HUES48 (cell line): Measurements from ENCODE around the gene SEC16A.

Experiments
- H3K27ac ChIP-seq: one replicate; pipeline ENCODE4 v1.7.0; 2013; ENCODE audit warnings: low read depth, low read length, inconsistent platforms
- H3K27me3 ChIP-seq: 2 replicates; pipeline ENCODE4 v1.6.1; 2013; ENCODE audit warnings: mild to moderate bottlenecking, low read length; ENCODE audit not compliant: control insufficient read depth, insufficient read depth
- H3K36me3 ChIP-seq: 2 replicates; pipeline ENCODE4 v1.6.1; 2013; ENCODE audit warnings: low read length; ENCODE audit not compliant: control insufficient read depth, insufficient read depth
- H3K4me1 ChIP-seq: 2 replicates; pipeline ENCODE4 v1.6.1; 2013; ENCODE audit warnings: mild to moderate bottlenecking, low read length; ENCODE audit not compliant: control insufficient read depth, insufficient read depth
- H3K4me3 ChIP-seq: 2 replicates; pipeline ENCODE4 v1.5.1; 2013; ENCODE audit warnings: mild to moderate bottlenecking, low read depth, low read length
- H3K9ac ChIP-seq: 2 replicates; pipeline ENCODE4 v1.6.1; 2013; ENCODE audit warnings: mild to moderate bottlenecking, low read depth, low read length, moderate library complexity
- H3K9me3 ChIP-seq: 2 replicates; pipeline ENCODE4 v1.6.1; 2013; ENCODE audit warnings: low read length; ENCODE audit not compliant: control insufficient read depth, insufficient read depth

SEC16A gene

DNA sequence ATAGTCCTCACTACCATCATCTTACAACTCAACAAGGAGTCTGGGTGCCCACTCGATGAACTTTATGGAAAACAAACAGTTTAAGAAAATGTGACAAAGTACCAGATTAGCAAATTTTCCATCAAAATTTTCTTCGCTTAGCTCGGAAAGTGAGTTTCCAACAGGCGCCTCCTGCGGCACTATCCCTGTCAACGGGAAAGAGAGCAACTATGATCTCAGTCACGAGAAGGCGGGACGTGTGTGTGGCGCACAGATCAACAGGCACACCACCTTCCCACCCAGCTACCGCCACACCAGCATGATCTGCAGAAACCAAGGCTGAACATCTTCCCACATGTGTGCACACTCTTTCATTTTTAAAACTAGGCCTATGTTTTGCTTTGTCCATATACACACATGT is 29.5 kb downstream of the SEC16A start:
- Histone ChIP-seq H3K4me1 (no peaks in the 10 kb centered on the region), H3K4me3 (no peak overlapping the region), H3K9me3 (no peaks in the 10 kb centered on the region), H3K27me3 (no peaks in the 10 kb centered on the region), H3K36me3 (peaks cover 89% of the 10 kb centered on the region), H3K9ac (no peak overlapping the region), H3K27ac (no peak overlapping the region)

DNA sequence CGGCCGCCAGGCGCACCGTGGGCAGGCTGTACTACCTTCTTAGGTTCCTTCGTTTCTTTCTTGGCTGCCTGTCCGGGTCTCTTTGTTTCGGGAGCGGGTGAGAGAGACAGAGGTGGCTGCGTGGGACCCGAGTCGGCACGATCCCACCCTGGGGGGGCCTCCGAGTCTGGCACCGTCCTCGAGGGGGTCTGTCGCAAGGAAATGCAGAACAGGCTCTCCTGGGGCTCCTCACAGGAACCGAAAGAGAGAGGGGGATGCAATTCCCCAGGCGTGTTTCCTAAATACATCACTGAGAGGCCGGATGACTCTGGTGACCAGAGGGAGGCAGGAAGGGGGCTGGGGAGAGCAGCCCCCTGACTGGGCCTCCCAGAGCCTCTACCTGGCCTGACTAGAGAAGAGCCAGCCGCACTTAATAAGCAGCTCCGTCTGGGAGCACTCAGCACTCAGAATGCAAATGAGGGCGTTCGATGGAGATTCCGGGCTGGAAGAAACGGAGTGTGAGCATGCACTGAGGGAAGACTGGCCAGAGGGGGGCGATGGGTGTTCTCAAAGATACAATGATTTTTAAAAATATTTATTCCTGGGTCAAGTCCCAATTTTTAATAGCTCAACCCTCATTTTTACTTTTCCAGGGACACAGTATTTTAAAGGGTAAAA is 31.5 kb downstream of the SEC16A start:
- H3K9me3 ChIP-seq: no peaks in the 10 kb centered on the region
- peaks cover 91% of the 10 kb centered on the region for H3K36me3 ChIP-seq
- H3K27ac ChIP-seq: no peak overlapping the region
- no peaks in the 10 kb centered on the region for H3K4me1 ChIP-seq
- H3K4me3 ChIP-seq: no peak overlapping the region
- H3K9ac ChIP-seq: no peak overlapping the region
- H3K27me3 ChIP-seq: no peaks in the 10 kb centered on the region

DNA sequence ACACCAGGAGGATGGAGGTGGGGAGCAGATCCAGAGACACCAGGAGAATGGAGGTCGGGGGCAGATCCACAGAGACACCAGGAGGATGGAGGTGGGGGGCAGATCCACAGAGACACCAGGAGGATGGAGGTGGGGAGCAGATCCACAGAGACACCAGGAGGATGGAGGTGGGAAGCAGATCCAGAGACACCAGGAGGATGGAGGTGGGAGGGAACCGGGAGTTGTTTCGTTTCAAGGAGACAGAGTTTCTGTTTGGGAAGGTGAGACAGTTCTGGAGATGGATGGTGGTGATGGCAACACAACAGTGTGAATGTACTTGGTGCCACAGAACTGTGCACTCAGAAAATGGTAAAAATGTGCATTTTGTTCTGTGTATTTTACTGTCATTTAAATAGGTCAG is 34.2 kb downstream of the SEC16A start:
- Histone ChIP-seq H3K36me3 (peaks cover 90% of the 10 kb centered on the region), H3K27me3 (no peaks in the 10 kb centered on the region), H3K9ac (no peak overlapping the region), H3K4me1 (no peaks in the 10 kb centered on the region), H3K9me3 (no peaks in the 10 kb centered on the region), H3K27ac (no peak overlapping the region), H3K4me3 (no peak overlapping the region)

DNA sequence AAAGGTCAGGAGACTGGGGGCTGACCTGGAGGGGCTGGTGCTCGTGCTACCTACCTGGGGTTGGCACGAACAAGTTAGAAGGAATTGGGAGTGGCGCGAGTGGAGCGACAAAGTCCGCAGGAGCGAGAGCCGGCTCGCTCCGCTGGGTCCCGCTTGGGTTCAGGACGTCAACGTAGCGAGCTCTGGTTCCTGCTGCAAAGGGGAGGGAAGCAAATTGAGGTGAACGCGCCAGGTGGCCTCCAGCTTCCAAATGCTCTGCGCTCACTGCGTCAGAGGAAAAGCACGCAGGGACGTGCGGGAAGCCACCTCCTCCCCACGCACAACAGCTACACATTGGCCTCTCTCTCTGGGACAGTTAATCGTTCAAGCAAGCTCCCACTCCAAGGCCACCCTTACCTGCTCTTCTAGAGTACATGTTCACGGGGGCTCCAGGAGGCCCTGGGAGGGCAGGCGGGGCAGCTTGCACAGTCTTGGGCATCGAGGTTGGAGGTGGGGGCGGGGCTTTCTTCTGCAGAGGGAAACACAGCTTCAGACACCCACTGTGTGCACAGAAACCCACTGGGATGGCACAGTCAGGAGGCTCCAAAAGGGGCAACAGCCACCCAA is 35.6 kb downstream of the SEC16A start:
- Histone ChIP-seq H3K27me3 (no peaks in the 10 kb centered on the region), H3K9me3 (no peaks in the 10 kb centered on the region), H3K4me3 (no peak overlapping the region), H3K36me3 (peaks cover 96% of the 10 kb centered on the region), H3K27ac (no peak overlapping the region), H3K4me1 (no peaks in the 10 kb centered on the region), H3K9ac (no peak overlapping the region)

DNA sequence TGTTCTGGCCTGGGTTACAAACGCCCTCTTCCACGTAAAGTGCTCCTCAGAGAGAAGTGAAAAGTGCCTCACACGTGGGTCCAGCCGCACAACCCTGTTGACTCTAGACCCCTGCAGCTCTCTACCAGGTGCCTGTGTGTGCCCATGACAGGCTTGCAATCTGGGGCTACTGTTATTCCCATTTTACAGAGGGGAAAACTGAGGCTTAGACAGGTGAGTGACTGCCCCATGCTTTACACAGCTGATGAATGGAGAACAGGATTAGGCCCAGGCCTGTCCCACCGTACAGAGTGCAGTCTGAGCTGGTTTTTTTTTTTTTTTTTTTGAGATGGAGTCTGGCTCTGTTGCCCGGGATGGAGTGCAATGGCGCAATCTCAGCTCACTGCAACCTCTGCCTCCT is 37.0 kb downstream of the SEC16A start:
- Histone ChIP-seq H3K36me3 (peaks cover 99% of the 10 kb centered on the region), H3K27ac (no peak overlapping the region), H3K4me1 (no peaks in the 10 kb centered on the region), H3K27me3 (no peaks in the 10 kb centered on the region), H3K4me3 (no peak overlapping the region), H3K9me3 (no peaks in the 10 kb centered on the region), H3K9ac (no peak overlapping the region)

DNA sequence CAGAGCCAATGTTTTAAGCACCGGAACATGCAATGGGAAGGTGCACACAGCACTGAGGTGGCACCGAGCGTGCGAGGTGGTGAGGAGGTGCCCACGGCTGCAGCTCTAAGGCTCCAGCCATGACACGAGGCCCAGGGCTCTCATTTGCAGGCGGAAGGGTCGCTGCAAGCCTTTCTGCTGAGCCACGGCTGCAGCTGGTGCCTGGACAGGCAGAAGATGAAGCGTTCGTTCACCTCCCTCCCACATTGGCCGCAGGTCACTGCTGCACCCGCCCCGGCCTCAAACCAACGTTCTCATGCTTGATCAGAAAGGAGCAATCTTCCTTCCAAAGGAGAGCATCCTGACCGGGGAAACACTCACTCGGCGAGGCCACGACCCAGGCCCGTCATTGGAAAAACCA is 38.7 kb downstream of the SEC16A start:
- Histone ChIP-seq H3K4me1 (no peaks in the 10 kb centered on the region), H3K9me3 (no peaks in the 10 kb centered on the region), H3K27ac (no peak overlapping the region), H3K4me3 (no peak overlapping the region), H3K27me3 (no peaks in the 10 kb centered on the region), H3K9ac (no peak overlapping the region), H3K36me3 (peaks cover 85% of the 10 kb centered on the region)

DNA sequence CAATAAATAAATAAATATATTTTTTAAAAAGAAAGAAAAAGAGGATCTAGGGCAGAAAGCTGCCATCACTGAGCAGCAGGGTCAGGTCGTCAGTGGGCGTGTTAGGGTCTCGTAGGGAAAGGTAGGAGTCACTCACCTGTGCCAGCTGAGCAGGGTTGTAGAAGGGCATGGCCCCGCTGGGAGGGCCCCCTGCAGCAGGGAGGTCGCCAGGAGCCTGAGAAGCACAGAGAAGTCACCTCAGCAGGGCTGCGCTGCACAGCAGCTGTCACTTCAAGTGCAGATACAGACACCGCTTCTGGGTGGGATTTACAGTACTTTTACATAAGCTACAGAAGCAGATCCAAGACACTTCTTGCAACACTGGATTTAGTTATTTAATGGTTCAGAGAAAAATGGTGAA is 39.2 kb downstream of the SEC16A start:
- peaks cover 81% of the 10 kb centered on the region for H3K36me3 ChIP-seq
- no peaks in the 10 kb centered on the region for H3K4me1 ChIP-seq
- no peak overlapping the region for H3K4me3 ChIP-seq
- H3K27ac ChIP-seq: no peak overlapping the region
- H3K27me3 ChIP-seq: no peaks in the 10 kb centered on the region
- no peak overlapping the region for H3K9ac ChIP-seq
- H3K9me3 ChIP-seq: no peaks in the 10 kb centered on the region

DNA sequence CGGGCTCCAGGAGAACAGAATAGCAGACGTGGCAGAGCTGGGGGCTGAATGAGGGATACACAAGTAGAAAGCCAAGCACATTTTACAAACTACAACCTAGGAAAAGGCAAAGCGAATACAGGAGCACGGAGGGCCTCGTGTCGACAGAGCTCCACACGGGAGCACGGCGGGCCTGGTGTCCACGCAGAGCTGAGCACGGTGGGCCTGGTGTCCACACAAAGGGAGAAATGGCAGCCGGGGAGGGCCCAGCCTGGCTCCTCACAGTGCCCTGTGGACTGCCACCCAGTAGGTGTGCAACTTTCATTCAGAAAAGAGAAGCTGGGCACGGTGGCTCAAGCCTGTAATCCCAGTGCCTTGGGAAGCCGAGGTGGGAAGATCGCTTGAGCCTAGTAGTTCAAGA is 39.8 kb downstream of the SEC16A start:
- no peaks in the 10 kb centered on the region for H3K9me3 ChIP-seq
- H3K9ac ChIP-seq: no peak overlapping the region
- no peak overlapping the region for H3K27ac ChIP-seq
- H3K4me1 ChIP-seq: no peaks in the 10 kb centered on the region
- H3K4me3 ChIP-seq: no peak overlapping the region
- H3K36me3 ChIP-seq: peaks cover 75% of the 10 kb centered on the region
- H3K27me3 ChIP-seq: no peaks in the 10 kb centered on the region

DNA sequence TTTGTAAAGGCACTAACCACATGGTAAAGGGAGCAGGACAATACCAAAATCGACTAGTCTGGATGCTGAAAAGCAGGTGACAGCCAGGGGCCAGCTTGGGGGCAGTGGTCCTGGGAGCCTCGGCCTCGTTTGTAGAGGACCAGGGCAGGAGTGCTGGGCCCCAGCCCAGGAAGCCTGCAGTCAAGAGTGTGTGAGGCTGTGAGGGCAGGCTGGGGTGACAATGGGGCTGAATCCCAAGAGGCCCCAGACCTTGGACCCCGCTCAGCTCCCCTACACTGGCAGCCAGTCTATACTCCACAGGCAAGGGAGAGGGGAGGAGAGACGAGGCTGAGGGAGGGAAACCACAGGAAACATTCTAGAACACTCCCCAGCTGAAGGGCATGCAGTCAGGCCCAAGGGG is 40.6 kb downstream of the SEC16A start:
- Histone ChIP-seq H3K9ac (no peak overlapping the region), H3K27me3 (no peaks in the 10 kb centered on the region), H3K9me3 (no peaks in the 10 kb centered on the region), H3K27ac (no peak overlapping the region), H3K4me3 (no peak overlapping the region), H3K36me3 (peaks cover 67% of the 10 kb centered on the region), H3K4me1 (no peaks in the 10 kb centered on the region)

DNA sequence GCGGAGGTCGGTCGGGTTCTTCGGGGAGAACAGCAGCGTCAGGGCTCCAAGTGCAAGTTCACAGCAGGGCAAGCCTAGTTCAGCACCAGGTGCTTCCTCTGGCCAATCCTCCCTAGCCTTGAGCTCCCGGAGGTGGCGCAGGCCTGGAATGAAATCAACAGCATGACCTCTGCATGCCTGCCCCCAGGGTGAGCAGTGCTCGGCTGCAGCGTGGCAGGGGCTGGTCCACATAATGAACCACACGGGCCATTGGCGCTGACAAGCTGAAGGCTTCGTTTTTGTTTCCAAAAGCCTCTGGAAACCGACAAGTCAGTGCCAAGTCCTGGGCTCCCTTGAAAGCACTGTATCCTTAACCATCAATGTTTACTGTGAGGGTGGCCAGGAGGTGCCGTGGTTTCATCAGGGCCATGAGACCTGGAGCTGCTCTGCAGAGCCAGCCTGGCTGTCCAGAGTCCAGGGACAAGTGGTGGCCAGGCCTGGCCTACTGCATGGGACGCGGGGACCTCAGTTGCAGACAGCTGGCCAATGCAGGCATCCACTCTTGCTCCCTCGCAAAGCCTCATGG is 41.1 kb downstream of the SEC16A start:
- Histone ChIP-seq H3K27me3 (no peaks in the 10 kb centered on the region), H3K9ac (no peak overlapping the region), H3K27ac (no peak overlapping the region), H3K36me3 (peaks cover 62% of the 10 kb centered on the region), H3K9me3 (no peaks in the 10 kb centered on the region), H3K4me1 (no peaks in the 10 kb centered on the region), H3K4me3 (no peak overlapping the region)

DNA sequence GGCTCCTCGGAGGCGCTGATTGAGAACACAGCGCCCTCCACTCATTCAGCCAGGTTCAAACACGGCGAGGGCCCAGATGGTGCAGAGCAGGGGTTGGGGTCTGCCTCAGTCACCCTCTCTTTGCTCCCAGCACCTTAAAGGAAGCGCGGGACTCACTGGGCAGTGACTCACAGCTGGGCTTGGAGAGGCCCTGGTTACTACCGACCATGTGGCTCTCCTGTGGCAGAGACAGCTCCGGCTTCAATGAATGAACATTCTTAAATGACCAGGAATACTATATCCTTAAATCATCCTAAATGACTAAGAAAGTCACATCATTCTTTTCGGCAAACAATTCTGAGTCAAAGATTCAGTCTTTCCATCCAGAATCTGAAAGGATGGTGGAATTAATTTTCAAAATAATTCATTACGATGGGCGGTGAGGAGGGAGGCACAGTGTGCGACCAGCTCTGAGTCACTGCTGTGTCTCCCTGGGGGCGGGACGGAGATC is 41.6 kb downstream of the SEC16A start:
- Histone ChIP-seq H3K27ac (no peak overlapping the region), H3K9ac (no peak overlapping the region), H3K9me3 (no peaks in the 10 kb centered on the region), H3K4me3 (no peak overlapping the region), H3K27me3 (no peaks in the 10 kb centered on the region), H3K36me3 (peaks cover 57% of the 10 kb centered on the region), H3K4me1 (no peaks in the 10 kb centered on the region)
